A673 (cell line): ENCODE results near the gene TPX2.

Experiments used
- CTCF ChIP-seq: fragments of 300-800, 200-600 bp; sonication (generic); conservative IDR thresholded peaks from 2 replicates; pipeline ENCODE4 v1.5.1; 2017; ENCODE audit warnings: low read depth, mild to moderate bottlenecking, antibody characterized with exemption, low read length, moderate library complexity, mixed read lengths
- EZH2 ChIP-seq: fragments of 200-600 bp; sonication (generic); IDR thresholded peaks from 2 replicates; pipeline ENCODE4 v1.6.1; 2017; ENCODE audit warnings: borderline replicate concordance, low read depth, mild to moderate bottlenecking, mixed read lengths, antibody characterized with exemption, low read length; ENCODE audit not compliant: poor library complexity, severe bottlenecking

DNA sequence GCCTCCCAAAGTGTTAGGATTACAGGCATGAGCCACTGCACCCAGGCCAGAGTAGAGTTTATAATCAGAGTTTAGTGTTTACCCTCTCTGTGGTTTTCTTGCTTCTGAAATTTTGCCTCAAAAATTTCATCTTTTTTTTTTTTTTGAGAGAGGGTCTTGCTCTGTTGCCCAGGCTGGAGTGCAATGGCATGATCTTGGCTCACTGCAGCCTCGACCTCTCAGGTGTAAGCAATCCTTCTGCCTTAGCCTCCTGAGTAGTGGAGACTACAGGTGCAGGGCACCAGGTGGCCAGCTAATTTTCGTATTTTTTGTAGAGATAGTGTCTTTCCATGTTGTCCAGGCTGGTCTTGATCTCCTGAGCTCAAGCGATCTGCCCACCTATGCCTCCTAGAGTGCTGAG lies 28.7 kb downstream of the TPX2 start:
- TF ChIP-seq CTCF (no peak), EZH2 (no peak)
